HK-2 (cell line): Measurements from ENCODE around the gene ARSB.
A peak's percentile ranks its signal among the peaks of the same experiment; 100 is the strongest.
"Not testable (repeated sequence)": the region's sequence is repeated elsewhere in the genome, so short reads cannot be mapped to it uniquely, and the experiment has no call there.

Experiments used
- DNase-seq: peaks from one replicate; pipeline ENCODE4 v3.0.0-alpha.2; 2018; ENCODE audit not compliant: unreplicated experiment

ARSB gene

DNA sequence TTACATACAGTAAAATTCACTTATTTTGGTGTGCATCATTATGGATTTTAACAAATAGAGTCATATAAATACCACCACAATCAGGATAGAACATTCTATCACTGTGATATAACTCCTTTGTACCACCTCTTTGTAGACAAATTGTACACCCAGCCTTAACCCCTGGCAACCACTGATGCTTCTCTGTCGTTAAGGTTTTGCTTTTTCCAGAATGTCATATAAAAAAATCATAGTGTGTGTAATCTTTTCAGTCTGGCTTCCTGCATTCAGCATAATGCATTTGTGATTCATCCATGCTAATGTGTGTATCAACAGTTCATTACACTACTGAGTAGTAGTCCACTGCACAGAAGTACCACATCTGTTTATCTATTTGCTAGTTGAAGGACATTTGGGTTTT lies 81.2 kb downstream of the ARSB start:
- DNase-seq: no peak

DNA sequence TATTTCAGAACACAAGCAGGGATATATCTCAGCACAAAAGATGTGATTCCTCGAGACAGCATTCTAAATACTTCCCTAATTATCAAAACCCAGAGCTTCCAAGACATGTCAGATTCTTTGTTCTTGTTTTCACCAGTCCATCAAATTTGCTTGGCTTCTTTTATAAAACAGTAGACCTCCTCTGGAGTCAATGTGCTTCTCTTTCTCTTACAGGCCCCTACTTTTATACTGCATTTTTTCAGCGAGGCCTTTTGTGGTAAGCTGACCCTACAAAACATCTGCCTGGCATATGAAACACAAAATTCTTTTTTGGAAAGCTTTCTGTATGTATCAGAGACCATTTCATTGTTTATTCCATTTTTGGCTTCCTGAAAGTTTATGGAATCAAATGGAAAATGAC lies 81.8 kb downstream of the ARSB start:
- no peak for DNase-seq

DNA sequence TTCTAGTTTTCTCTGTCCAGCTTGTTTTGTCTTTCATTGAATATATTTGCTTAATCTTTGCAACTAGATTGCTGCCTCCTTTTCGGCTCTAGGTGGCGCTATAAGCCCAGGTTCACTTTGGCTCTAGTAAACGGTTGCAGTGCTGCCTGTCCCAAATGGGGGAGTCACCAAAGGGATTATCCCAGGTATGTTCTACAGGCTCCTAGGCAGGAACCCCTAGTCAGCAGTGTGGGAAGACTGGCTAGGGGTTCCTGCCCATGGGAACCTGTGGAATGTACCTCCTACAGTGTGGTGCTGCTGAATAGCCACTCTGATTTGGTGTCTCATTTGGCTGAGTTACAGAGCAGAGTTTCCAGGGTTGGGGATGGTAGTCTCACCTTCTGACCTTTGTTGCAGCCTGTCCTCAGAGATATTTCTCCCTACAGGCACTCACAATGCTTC lies 85.2 kb downstream of the ARSB start:
- DNase-seq: peak; percentile 41

DNA sequence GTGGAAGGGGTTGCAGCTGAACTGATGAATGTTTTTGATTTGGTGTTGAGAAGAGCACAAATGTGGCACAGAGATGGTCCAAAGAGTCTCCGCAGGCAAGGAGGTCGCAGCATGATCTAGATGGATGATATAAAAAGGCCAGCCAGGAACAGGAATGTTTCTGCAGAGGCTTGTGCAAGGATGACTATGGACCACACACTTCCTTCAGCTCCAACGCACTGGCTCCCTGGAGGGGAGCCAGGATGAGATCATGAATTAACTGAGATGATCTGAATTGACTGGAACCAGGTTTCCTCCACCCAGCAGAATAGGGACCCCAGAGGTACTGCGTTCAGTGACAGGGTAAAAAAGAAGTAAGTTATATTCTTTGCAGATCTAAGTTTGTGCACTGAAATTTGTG lies 89.0 kb downstream of the ARSB start:
- no peak for DNase-seq

DNA sequence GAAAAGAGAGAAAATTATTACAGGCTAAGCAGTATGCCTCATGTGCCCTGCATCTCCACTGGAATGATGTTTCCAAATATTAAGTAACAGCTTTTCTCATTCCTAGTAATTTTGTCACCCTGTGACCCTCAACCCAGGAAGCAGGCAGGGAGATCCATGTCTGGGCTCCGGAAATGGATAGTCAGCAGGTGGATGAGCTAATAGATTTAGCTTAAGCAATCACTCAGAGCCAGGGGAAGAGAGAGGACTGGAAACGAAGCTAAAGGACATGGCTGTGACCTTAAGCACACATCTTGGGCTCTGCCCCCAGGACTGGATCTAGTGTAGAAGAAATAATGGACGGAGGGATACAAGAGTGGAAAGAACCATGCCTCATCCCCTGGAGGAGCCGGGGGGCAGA lies 89.5 kb downstream of the ARSB start:
- DNase-seq: no peak

DNA sequence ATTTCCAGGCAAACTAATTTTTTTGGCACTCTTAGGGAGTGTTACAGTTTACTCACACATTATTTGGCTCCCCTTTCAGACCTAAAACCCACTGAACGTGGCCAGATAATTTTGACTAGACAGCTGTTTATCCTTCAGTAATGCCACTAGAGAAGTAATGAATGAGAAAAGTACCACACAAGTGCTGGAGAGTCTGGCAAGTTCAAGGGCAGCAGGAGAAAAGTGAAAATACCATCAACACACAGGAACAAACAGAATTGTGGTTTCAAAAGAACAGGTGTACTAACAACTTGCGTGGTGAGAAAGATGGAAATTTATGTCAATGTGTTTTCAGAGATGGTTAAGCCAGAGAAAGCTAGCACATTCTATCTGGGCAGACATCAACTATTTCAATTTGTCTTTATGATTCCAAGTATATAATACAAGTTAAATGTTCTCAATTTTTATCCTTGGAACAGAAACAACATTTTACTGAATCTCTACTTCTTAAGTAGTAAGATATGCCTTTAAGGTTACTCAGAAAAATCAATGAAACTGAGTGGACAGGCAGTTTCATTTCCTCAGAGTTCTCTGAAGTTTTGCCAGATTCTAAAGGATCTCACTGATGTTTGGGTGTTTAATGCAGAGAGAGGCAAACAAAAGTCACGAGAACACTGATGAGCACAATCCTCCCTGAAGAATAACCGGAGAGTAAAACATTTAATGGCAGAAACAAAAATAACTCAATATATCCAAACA lies 91.0 kb downstream of the ARSB start:
- no peak for DNase-seq

DNA sequence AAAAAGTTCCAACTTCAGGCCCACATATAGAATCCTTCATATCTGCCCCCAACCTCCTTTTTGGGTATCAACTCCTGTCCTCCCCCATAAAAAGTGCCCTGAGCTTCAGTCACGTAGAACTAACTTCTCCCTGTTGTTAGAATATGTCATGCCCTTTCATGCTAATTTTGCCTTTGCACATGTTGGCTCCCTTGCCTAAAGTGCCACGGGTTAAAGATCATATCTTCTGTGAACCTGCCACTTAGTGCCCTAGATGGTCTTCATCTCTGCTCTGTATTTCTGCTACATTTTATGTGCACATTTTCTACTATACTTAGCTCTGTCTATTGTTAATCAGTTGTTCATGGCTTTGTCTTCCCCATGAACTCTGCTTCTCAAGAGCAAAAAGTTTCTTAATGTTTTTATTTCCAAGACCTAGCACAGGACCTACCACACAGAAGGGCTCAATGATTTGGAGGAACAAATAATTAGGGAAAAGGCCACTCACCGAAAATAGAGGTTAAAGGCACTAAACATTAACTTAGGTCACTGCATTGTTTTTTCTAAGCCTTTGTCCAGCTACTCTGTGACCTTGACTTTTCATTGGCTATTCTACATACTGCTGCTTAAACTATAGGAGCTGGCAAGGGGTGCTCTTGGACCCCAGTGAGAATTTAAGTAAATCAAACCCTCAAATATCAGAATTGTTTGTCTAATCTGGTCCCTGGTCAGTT lies 94.3 kb downstream of the ARSB start:
- no peak for DNase-seq

DNA sequence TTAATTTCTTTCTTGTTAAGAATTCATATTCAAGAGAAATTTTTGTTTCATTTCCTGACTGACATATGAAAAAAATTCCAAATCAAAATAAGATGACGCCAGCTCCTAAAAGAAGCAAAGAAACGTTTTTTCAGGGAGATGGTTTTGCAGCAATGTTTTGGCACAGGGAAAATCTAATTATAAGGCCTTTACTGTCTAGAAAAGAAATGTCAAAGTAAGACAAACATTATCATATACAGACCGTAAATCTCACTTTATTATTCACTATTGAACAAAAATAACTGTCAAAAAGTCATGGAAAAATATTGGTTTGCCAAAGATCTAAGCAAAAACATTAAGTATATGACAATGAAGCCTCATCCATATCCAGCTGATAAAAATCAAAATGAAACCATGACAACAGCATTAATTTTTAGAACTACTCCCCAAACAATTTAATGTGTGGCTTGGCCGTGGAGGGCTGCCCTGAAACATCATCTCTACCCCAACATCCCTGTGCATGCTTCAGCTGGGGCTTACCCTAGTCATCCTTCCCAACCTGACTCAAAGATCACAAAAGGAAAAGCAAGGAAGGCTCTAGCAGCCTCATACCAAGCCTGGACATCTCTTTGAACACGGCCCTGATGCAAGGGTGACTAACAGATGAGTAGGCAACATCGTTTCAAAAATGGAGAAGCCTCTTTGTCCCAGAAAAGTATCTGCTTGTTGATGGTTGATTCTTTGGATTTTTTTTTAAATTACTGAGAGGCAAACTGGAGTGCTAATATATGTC lies 95.6 kb downstream of the ARSB start:
- no peak for DNase-seq

DNA sequence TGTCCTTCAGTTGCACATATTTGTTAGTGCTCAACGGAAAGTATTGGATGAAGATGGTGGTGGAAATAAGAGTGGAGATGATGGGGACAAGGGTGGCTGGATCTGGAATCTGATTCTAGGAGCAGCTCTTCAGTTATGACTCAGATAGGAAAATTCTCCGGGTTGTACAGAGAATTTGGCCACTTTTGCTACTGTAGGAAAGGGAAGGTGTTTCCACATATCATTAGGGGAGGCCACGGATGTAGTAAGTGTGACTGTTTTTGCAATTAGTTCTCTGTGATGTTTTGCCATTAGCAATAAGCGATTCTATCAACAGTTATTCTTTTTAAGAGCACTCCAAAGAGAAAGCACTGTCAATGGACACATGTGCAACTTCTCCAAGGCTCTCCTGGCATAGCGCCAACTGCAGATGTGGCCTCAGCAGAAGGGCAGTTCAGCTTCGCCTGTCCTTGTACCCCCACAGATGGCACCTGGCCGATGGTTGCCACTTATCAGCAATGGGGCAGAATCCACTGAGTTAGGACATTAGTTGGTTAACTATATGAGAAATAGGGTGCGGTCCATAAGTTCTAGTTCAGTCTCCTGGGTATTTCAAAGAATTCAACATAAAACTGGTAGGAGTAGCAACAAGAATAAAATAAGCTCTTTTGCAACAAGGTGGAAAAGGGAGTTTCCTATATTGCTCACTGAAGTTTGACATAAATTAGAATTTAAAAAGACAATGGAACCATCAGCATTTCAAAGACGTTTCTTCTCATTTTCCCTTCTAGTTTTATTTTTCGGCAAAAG lies 96.3 kb downstream of the ARSB start:
- DNase-seq: no peak

DNA sequence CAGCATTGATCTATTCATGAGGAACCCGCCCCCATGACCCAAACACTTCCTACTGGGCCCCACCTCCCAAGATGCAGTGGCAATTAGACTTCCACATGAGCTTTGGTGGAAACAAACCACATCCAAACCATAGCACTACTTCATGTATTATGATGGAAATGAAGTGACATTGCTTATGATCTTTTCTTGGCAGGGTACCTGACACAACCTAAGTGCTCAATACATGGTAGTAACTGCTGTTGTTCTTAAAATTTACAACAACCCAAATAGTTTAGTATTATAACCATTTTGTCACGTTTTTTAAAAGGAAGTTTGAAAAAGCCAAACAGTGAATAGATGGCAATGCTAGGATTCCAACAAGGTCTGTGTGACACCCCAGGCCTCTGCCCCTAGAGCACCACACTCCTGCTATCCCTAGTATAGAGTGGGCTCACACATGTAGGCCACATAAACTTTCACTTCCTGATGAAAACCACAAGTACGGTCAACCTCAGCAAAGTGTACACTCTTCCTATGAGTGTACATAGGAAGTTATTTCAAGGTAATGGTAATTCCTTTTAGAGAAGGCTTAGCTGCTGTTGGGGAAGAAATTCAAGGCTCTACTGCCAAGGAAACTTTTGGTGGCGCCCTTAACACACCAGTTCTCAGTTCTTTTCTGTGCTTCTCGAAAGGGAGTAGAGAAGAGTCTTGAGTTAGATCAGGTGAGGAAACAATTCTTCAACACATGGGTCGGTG lies 97.6 kb downstream of the ARSB start:
- DNase-seq: no peak

DNA sequence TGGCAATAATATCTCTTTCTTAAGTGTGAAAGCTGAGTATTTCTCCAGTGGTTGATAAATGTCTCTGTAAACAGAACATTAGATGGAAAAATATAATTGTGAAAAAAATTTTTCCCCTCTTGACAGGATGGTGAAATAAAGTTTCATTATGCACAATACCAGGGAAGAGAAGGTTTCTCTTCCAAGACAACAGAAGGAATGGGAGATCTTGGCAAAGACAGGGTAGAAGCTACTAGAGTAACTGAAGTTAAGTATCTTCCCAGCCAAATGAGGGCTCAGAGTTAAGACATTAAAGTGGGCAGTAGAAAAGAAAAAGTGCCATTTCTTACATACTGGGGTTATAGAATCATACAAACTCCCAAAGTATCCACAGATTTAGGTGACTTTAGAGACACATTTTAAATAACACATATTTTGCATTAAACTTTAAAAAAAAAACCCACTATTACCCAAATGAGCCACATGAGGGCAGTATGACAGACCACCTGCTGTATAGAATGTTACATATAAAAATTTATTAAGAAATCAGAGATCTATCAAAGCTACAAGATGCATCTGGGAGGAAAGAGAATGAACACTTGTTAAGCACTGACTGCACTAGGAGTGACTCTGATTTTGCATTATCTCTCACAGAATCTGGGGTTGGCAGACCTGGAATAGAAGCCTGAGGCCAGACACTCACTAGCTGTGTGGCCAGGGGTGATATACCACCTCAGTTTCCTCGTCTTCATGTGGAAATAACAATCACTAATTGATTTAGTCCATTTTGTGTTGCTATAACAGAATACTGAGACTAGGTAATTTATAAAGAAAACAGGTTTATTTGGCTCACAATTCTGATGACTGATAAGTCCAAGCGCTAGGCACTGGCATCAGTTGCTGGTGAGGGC lies 98.5 kb downstream of the ARSB start:
- no peak for DNase-seq

DNA sequence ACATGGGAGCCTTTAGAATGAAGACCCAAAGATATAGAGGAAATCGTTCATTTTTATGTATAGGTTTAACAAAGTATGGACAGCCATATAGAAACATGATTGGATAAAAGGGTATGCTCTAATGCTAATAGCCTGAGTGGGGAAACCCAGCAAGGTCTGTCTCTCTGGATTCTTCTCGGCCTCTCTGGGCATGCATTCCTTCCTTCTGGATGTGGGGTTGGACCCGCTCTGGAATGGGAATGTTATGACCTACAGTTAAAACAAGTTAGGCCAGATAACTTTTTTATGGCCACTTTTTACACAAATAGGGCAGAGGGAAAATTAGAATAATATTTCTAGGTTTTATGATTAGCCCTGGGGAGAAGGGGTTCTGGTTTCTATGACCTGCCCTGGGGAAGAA lies 103.2 kb downstream of the ARSB start:
- no peak for DNase-seq

DNA sequence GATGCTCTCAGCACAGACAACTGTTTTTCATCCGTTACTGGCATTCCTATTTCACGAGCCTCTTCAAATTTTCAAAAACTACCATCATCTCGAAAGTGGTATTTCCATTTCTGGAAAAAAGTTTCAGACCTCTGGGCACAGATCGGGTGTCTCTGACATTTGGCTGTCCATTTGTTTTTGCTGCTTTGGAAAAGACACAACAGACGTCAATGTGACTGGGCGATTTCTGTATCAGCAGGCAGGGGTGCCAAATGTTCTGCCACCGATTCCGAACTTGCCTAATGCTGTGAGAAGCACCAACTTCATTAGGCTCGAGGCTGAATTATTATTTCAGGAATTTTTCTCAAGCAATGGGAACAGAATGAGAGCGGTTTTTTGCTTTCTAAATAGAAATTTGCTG lies 105.6 kb downstream of the ARSB start:
- DNase-seq: no peak

DNA sequence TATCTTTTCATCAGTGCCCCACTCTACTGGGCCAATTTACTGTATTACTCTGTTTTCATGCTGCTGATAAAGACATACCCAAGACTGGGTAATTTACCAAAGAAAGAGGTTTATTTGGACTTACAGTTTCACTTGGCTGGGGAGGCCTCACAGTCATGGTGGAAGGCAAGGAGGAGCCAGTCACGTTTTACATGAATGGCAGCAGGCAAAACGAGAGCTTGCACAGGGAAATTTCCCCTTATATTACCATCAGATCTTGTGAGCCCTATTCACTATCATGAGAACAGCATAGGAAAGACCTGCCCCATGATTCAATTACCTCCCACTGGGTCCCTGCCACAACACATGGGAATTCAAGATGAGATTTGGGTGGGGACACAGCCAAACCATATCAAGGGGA lies 119.0 kb downstream of the ARSB start:
- not testable (repeated sequence) for DNase-seq

DNA sequence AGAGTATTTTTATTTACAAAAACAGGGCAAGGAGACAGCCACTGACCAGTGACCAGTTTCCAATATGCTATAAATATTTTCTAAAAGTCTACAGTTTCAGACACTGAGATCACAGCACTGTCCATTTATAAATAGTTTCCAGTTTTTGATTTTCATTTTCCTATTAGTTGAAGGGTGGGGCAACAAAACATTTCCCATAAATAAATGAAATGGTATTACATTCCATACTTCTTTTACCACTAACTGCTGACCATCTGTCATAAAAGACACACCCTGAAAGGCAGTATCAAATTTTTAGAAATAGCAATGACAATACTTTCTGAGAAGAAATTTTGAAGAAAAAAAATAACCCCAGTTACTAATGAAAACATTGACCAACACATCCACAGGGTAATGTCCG lies 126.7 kb downstream of the ARSB start:
- no peak for DNase-seq

DNA sequence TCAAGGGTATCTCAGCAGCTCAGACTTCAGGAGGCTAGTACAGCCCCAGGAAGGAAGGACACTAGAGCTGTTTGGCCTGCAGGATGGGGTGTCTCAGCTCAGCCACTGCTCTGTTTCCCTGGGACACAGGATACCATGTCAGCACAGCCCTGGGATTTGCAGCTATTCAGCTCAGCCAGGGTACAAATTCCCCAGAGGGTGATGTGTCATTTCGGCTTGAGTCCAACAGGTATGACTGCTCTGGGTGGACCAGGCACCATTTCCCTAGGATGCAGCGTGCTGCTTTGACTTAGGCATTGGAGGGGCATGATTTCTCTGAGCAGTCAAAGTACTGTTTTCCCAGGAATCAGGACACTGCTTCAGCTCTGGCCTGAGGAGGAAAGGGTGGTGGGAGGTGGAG lies 130.1 kb downstream of the ARSB start:
- no peak for DNase-seq

DNA sequence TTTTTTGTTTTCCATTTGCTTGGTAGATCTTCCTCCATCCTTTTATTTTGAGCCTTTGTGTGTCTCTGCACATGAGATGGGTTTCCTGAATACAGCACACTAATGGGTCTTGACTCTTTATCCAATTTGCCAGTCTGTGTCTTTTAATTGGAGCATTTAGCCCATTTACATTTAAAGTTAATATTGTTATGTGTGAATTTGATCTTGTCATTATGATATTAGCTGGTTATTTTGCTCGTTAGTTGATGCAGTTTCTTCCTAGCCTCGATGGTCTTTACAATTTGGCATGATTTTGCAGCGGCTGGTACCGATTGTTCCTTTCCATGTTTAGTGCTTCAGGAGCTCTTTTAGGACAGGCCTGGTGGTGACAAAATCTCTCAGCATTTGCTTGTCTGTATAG lies 133.2 kb downstream of the ARSB start:
- not testable (repeated sequence) for DNase-seq

DNA sequence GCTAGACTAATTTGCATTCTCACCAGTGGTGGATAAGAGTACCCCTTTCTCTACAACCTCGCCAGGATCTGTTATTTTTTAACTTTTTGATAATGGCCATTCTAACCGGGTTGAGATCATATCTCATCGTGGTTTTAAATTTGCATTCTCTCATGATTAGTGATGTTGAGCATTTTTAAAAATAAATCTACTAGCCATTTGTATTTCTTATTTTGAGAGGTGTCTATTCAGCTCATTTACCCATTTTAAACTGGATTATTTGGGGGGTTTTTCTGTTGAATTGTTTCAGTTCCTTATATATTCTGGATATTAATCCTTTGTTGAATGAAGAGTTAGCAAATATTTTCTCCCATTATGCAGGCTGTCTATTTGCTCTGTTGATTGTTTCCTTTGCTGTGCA lies 139.6 kb downstream of the ARSB start:
- no peak for DNase-seq

DNA sequence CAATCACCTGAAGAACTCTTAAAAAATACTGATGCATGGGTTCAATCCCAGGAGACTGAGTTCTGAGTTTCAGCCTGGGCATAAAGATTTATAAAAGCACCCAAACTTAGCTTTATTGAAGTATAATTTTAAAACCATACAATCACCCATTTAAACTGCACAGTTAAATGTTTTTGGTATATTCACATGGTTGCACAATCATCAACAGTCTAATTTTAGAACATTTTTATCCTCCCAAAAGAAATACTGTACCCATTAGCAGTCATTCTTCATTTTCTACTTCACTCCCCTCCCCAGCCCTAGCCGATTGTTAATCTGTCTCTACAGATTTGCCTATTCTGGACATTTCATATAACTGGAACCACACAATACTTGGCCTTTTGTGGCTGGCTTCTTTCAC lies 141.7 kb downstream of the ARSB start:
- DNase-seq: no peak

DNA sequence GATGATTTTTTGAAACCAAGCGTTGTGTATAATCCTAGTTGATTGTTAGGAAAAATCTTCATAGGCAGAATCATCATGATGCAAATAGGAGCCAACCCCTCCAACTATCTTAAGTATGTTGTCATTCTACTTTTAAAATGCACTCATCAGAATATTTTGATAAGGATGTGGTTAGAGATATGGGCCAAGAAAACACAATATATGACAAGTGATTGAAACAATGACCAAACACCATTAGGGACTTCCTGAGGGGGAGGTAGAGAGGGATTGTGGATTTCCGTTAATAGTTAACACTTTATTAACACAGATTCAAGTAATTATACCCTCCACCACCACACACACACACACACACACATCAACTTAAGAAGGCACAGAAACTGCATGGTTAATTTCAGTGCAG lies 143.3 kb downstream of the ARSB start:
- no peak for DNase-seq
